Stimulated activated CD8-positive, alpha-beta memory T cell treated with anti-CD3 and anti-CD28 coated beads, Interleukin-7, amount 100 ng/mL, for 1 hour (primary cell): ENCODE data around the gene COQ10B.
"Not testable (repeated sequence)": the region's sequence is repeated elsewhere in the genome, so short reads cannot be mapped to it uniquely, and the experiment has no call there.

ENCODE experiments used
- DNase-seq, 2 donors: peaks; one replicate each; pipeline ENCODE4 v3.0.0-alpha.2; 2020; ENCODE audit warnings: low read depth in 2 of 2

The COQ10B gene

GRCh38 chr2:197450935-197451358 is 2.4 kb upstream of the COQ10B start:
- DNase-seq, result not testable (repeated sequence)

GRCh38 chr2:197452754-197453122 is 614 bp upstream of the COQ10B start:
- DNase-seq, result no peak

- peak in 1 of 2 donors; percentile 56 for DNase-seq
Observed at GRCh38 chr2:197453914-197454398, 604 bp downstream of the COQ10B start.

- DNase-seq, result no peak
Observed at GRCh38 chr2:197454923-197455322, 1.6 kb downstream of the COQ10B start.

GRCh38 chr2:197455428-197455827 is 2.1 kb downstream of the COQ10B start:
- no peak for DNase-seq

- DNase-seq, result no peak
Observed at GRCh38 chr2:197460649-197461048, 7.3 kb downstream of the COQ10B start.

GRCh38 chr2:197461057-197461456 is 7.7 kb downstream of the COQ10B start:
- DNase-seq, result no peak

GRCh38 chr2:197464175-197464574 is 10.8 kb downstream of the COQ10B start:
- no peak for DNase-seq

- DNase-seq, result no peak
Observed at GRCh38 chr2:197472166-197472565, 18.8 kb downstream of the COQ10B start.

GRCh38 chr2:197477797-197478196 is 24.4 kb downstream of the COQ10B start:
- DNase-seq, result no peak

- DNase-seq, result no peak
Observed at GRCh38 chr2:197480165-197481036, 27.0 kb downstream of the COQ10B start.

- DNase-seq, result not testable (repeated sequence)
Observed at GRCh38 chr2:197484248-197484647, 30.9 kb downstream of the COQ10B start.

- DNase-seq, result no peak
Observed at GRCh38 chr2:197486175-197486574, 32.8 kb downstream of the COQ10B start.

GRCh38 chr2:197487385-197487784 is 34.0 kb downstream of the COQ10B start:
- DNase-seq, result no peak

GRCh38 chr2:197495433-197496134 is 42.2 kb downstream of the COQ10B start:
- DNase-seq, result no peak

- no peak for DNase-seq
Observed at GRCh38 chr2:197496695-197497094, 43.3 kb downstream of the COQ10B start.

- no peak for DNase-seq
Observed at GRCh38 chr2:197497326-197497725, 44.0 kb downstream of the COQ10B start.

GRCh38 chr2:197498235-197498936 is 45.0 kb downstream of the COQ10B start:
- DNase-seq, result no peak

- peak; percentile 15 to 16 for DNase-seq
Observed at GRCh38 chr2:197498937-197499593, 45.7 kb downstream of the COQ10B start.

GRCh38 chr2:197499594-197500502 is 46.5 kb downstream of the COQ10B start, which contains the start of the genes HSPD1 and HSPE1:
Gene HSPD1 (minus strand): TSS chr2:197499840. CDS start chr2:197498848, 992 bp downstream.
Gene HSPE1 (plus strand): TSS chr2:197500379. CDS start chr2:197500437, 58 bp downstream.
- peak; percentile 93 to 95 for DNase-seq
